WTC11 (cell line): Measurements from ENCODE around the gene ADAT3. TPM values are rescaled to one million over a fixed set of nuclear protein-coding genes. Genes with fewer than 3 reads are reported as not detected.

Experiments used
- ATAC-seq: fragments of 200-7000 bp; cut with Tn5 transposase; 2 replicates; pipeline ENCODE4 v1.10.0; 2021; ENCODE audit warnings: mild to moderate bottlenecking, moderate library complexity
- CTCF ChIA-PET: fragments of 300-600 bp; sonication (Branson Sonifier 250); formaldehyde crosslinking; loops from one replicate; lab custom pipeline; 2021; ENCODE audit warnings: antibody characterized with exemption; lab: Charles Lee
- POLR2A ChIA-PET: fragments of 350-600 bp; sonication (Branson Sonifier 250); formaldehyde crosslinking; loops from one replicate; lab custom pipeline; 2021; ENCODE audit warnings: antibody characterized with exemption; lab: Charles Lee
- DNase-seq: peaks from one replicate; pipeline ENCODE4 v3.0.0; 2021; ENCODE audit warnings: low spot score
- H3K27ac Mint-ChIP-seq: 2 replicates; pipeline ENCODE4 v1.8.0; 2021; ENCODE audit warnings: mixed read lengths
- H3K27me3 Mint-ChIP-seq: 2 replicates; pipeline ENCODE4 v1.8.0; 2021; ENCODE audit warnings: low read depth, mild to moderate bottlenecking, moderate library complexity, mixed read lengths
- H3K36me3 Mint-ChIP-seq: 2 replicates; pipeline ENCODE4 v1.8.0; 2021; ENCODE audit warnings: mixed read lengths
- H3K4me1 Mint-ChIP-seq: 2 replicates; pipeline ENCODE4 v1.8.0; 2022; ENCODE audit warnings: mixed read lengths
- H3K4me3 Mint-ChIP-seq: 2 replicates; pipeline ENCODE4 v1.8.0; 2021; ENCODE audit warnings: mild to moderate bottlenecking, moderate library complexity, mixed read lengths
- H3K9me3 Mint-ChIP-seq: 2 replicates; pipeline ENCODE4 v1.8.0; 2021; ENCODE audit warnings: mixed read lengths
- AR ChIP-seq: fragments of 250-450 bp; sonication (Bioruptor Pico); IDR thresholded peaks from 2 replicates; pipeline ENCODE4 v1.9.0; 2021; ENCODE audit warnings: mild to moderate bottlenecking
- ARID4B ChIP-seq: sonication (generic); formaldehyde crosslinking; IDR thresholded peaks from 2 replicates; pipeline ENCODE4 v1.8.0; 2023; ENCODE audit warnings: missing genetic modification reagents, mild to moderate bottlenecking, borderline replicate concordance
- CDX4 ChIP-seq: fragments of 250-450 bp; sonication (Bioruptor Pico); IDR thresholded peaks from 2 replicates; pipeline ENCODE4 v1.9.0; 2021; ENCODE audit warnings: moderate library complexity, mild to moderate bottlenecking, inconsistent platforms, borderline replicate concordance
- E2F1 ChIP-seq: sonication (generic); formaldehyde crosslinking; IDR thresholded peaks from 2 replicates; pipeline ENCODE4 v1.8.0; 2022; ENCODE audit warnings: mild to moderate bottlenecking, missing genetic modification reagents
- ELF4 ChIP-seq: sonication (generic); formaldehyde crosslinking; IDR thresholded peaks from 2 replicates; pipeline ENCODE4 v1.8.1; 2022; ENCODE audit warnings: low read depth, mild to moderate bottlenecking, moderate library complexity, missing genetic modification reagents
- FOXP1 ChIP-seq: sonication (generic); formaldehyde crosslinking; IDR thresholded peaks from 2 replicates; pipeline ENCODE4 v1.8.0; 2022; ENCODE audit warnings: missing genetic modification reagents, mild to moderate bottlenecking, moderate library complexity, borderline replicate concordance
- KAT7 ChIP-seq: sonication (generic); formaldehyde crosslinking; IDR thresholded peaks from 2 replicates; pipeline ENCODE4 v1.8.1; 2023; ENCODE audit warnings: missing genetic modification reagents, mild to moderate bottlenecking, borderline replicate concordance
- ZNF138 ChIP-seq: sonication (generic); formaldehyde crosslinking; conservative IDR thresholded peaks from 2 replicates; pipeline ENCODE4 v1.8.1; 2022; ENCODE audit warnings: mild to moderate bottlenecking, moderate library complexity, missing genetic modification reagents
- ZNF396 ChIP-seq: fragments of 250-450 bp; sonication (Bioruptor Pico); IDR thresholded peaks from 2 replicates; pipeline ENCODE4 v1.8.0; 2021; ENCODE audit warnings: mild to moderate bottlenecking, moderate library complexity, borderline replicate concordance
- total RNA-seq: library from RNA; stranded (reverse); gene quantifications from 3 replicates; pipeline ENCODE4 v1.2.3, GENCODE V29; 2021
- TF ChIP-seq, protein P1 (sequence below): sonication (generic); formaldehyde crosslinking; IDR thresholded peaks from 2 replicates; pipeline ENCODE4 v1.8.0; 2023; ENCODE audit warnings: mild to moderate bottlenecking, missing genetic modification reagents
- TF ChIP-seq, protein P2 (sequence below): sonication (generic); formaldehyde crosslinking; IDR thresholded peaks from 2 replicates; pipeline ENCODE4 v1.8.1; 2023; ENCODE audit warnings: mild to moderate bottlenecking, missing genetic modification reagents, moderate library complexity

Gene ADAT3
- total RNA-seq, 1 experiment from 2014 or later: 20.3 TPM

DNA sequence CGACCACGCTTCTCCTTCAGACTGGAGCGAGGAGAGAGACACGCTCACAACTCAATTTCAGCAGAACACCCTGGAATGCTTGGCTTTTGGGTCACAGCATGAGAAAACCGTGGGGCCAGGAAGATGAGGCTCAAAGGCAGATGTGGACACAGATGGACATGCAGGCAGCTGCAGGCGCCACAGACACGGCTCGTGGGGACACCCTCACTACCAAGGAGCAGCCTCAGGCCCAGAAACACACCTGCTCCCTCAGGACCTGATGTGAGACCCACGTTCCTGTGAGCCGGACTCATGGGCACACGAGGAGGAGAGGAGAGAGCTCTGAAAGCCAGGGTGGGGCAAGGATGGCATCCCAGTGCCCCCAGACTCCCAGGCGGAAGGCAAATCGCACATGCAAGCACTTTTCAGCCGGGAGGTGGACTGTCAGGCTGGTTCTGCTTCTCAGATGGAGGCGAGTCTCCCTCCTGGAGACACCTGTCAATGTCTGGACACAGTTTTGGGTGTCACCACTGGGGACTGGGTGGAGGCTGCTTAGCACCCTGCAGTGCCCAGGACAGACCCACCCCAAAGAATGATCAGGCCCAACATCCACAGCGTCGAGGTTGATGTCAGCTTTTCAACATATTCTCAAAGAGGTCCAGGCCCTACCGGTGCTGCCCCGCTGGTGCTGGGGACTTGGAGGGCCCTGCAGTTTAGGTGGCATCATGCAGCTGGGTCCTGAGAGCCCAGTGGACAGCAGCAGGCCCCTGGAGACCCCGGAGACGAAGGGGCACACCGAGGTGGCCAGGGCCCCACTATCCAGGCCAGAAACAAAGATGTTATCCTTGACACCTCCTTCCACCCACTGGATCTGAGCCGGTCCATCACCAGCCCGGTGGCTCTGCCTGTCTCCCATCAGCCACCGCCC lies 22.2 kb upstream of the ADAT3 start:
- H3K4me1 Mint-ChIP-seq: peaks cover 27% of the 10 kb centered on the region
- peak overlapping the region; percentile 83 for H3K27ac Mint-ChIP-seq
- H3K27me3 Mint-ChIP-seq: peaks cover 2% of the 10 kb centered on the region; the same call in 1 of the 2 replicates
- DNase-seq (no peak), ATAC-seq (no peak)
- no peaks in the 10 kb centered on the region for H3K36me3 Mint-ChIP-seq
- H3K9me3 Mint-ChIP-seq: no peaks in the 10 kb centered on the region
- CTCF ChIA-PET: no interaction called here
- POLR2A ChIA-PET: no interaction called here
- TF ChIP-seq FOXP1 (CRISPR knock-in tag): 0 out of 2 replicates have a peak, but pooled peaks have one; percentile 46
- no peak for TF ChIP-seq ZNF138 (CRISPR knock-in tag)
- peak overlapping the region; percentile 98 for H3K4me3 Mint-ChIP-seq

DNA sequence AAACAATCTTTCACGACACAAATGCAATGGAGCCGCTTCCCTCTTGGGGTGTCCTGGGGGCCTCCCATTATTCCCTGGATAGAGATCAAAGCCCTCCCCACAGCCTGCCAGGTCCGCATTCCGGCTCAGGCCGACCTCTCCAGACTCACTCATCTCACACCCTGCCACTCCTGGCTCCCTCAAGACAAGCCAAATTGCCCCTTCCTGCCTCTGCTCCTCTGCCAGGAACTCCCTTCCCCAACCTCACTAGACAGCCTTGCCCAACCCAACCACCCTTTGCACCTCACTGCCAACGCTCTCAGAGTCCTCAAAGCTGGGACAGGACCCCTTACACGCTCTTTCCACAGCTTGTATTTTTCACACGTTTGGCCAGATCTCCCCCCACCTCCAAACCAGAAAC lies 21.4 kb upstream of the ADAT3 start:
- no peaks in the 10 kb centered on the region for H3K36me3 Mint-ChIP-seq
- H3K9me3 Mint-ChIP-seq: no peaks in the 10 kb centered on the region
- H3K27me3 Mint-ChIP-seq: peaks cover 2% of the 10 kb centered on the region; the same call in 1 of the 2 replicates
- DNase-seq (no peak), ATAC-seq (no peak)
- TF ChIP-seq, protein P1, sequence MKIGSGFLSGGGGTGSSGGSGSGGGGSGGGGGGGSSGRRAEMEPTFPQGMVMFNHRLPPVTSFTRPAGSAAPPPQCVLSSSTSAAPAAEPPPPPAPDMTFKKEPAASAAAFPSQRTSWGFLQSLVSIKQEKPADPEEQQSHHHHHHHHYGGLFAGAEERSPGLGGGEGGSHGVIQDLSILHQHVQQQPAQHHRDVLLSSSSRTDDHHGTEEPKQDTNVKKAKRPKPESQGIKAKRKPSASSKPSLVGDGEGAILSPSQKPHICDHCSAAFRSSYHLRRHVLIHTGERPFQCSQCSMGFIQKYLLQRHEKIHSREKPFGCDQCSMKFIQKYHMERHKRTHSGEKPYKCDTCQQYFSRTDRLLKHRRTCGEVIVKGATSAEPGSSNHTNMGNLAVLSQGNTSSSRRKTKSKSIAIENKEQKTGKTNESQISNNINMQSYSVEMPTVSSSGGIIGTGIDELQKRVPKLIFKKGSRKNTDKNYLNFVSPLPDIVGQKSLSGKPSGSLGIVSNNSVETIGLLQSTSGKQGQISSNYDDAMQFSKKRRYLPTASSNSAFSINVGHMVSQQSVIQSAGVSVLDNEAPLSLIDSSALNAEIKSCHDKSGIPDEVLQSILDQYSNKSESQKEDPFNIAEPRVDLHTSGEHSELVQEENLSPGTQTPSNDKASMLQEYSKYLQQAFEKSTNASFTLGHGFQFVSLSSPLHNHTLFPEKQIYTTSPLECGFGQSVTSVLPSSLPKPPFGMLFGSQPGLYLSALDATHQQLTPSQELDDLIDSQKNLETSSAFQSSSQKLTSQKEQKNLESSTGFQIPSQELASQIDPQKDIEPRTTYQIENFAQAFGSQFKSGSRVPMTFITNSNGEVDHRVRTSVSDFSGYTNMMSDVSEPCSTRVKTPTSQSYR (CRISPR knock-in tag): no peak
- TF ChIP-seq ZNF396 (CRISPR knock-in tag): no peak
- no peak for TF ChIP-seq AR
- TF ChIP-seq E2F1: no peak
- CTCF ChIA-PET: no interaction called here
- H3K4me3 Mint-ChIP-seq: peak overlapping the region; percentile 98
- peak overlapping the region; percentile 41 for H3K27ac Mint-ChIP-seq
- H3K4me1 Mint-ChIP-seq: peaks cover 27% of the 10 kb centered on the region
- POLR2A ChIA-PET: interaction anchor here (0.7 kb wide), 1 partner anchor 15 kb away, joined by 3 read pairs; no protein-coding TSS in a partner anchor

DNA sequence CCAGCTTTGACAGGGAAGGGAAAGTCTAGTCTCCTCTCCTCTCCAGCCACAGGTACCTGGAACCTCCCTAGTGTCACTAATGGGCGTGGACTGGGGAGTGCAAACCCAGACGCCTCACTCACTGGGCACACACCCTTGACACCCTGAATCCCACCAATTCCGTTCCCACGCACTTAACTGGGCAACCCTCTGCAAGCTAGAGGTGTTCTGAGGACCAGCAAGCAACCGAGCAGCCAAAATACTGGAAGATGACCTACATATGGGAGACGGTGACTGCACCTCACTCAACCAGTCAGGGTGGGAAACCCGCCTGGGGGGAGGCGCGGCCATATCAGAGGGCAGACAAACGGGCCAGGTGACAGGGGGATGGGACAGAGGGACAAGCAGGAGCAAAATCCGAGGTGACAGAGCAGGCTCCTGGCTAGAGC lies 20.9 kb upstream of the ADAT3 start:
- Mint-ChIP-seq H3K36me3 (no peaks in the 10 kb centered on the region), H3K9me3 (no peaks in the 10 kb centered on the region), H3K27ac (peak overlapping the region; percentile 91), H3K27me3 (peaks cover 2% of the 10 kb centered on the region; the same call in 1 of the 2 replicates), H3K4me3 (peak overlapping the region; percentile 98), H3K4me1 (peaks cover 27% of the 10 kb centered on the region)
- no peak for ATAC-seq
- POLR2A ChIA-PET: interaction anchor here (0.7 to 1.1 kb wide), 3 partner anchors 8 to 14 kb away, joined by 3 to 5 read pairs (median 4); no protein-coding TSS in a partner anchor
- CTCF ChIA-PET: interaction anchor here (1.2 kb wide), 1 partner anchor 29 kb away, joined by 6 read pairs; no protein-coding TSS in a partner anchor
- no peak for DNase-seq
- TF ChIP-seq, protein P2, sequence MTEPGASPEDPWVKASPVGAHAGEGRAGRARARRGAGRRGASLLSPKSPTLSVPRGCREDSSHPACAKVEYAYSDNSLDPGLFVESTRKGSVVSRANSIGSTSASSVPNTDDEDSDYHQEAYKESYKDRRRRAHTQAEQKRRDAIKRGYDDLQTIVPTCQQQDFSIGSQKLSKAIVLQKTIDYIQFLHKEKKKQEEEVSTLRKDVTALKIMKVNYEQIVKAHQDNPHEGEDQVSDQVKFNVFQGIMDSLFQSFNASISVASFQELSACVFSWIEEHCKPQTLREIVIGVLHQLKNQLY (CRISPR knock-in tag): no peak
- no peak for TF ChIP-seq KAT7
- no peak for TF ChIP-seq ELF4 (CRISPR knock-in tag)
- TF ChIP-seq CDX4 (CRISPR knock-in tag): no peak
- TF ChIP-seq ARID4B (CRISPR knock-in tag): no peak
